Gastroesophageal sphincter (tissue), 3 donors: ENCODE measurements around the gene MAPK1IP1L.

Experiments
- CTCF ChIP-seq, 4 experiments: fragments of 200-600 bp in 2 of 4; fragments of 450-650 bp in 2 of 4; sonication (generic) in 1 of 4; IDR thresholded peaks; one replicate each; pipeline ENCODE4 v1.5.1; 2017 to 2019; ENCODE audit warnings: antibody characterized with exemption in 4 of 4, mild to moderate bottlenecking in 2 of 4, moderate library complexity in 2 of 4
- EP300 ChIP-seq: sonication (generic); formaldehyde crosslinking; IDR thresholded peaks from one replicate; pipeline ENCODE4 v1.6.1; 2017; ENCODE audit warnings: antibody characterized with exemption, mild to moderate bottlenecking
- POLR2A ChIP-seq, 2 donors: fragments of 450-650 bp; IDR thresholded peaks; one replicate each; pipeline ENCODE4 v1.6.1; 2017; ENCODE audit warnings: antibody characterized with exemption in 2 of 2, mild to moderate bottlenecking in 2 of 2, moderate library complexity in 1 of 2
- POLR2AphosphoS5 ChIP-seq: sonication (generic); formaldehyde crosslinking; IDR thresholded peaks from one replicate; pipeline ENCODE4 v1.6.1; 2017; ENCODE audit warnings: antibody characterized with exemption

GRCh38 chr14:55084401-55085059 is 33.1 kb downstream of the MAPK1IP1L start:
- TF ChIP-seq POLR2AphosphoS5: no peak
- no peak for TF ChIP-seq CTCF (IDR thresholded peaks at IDR 0.05)
- TF ChIP-seq POLR2A (IDR thresholded peaks at IDR 0.05): no peak
- no peak for TF ChIP-seq EP300
